Right atrium auricular region (tissue), 2 donors: Measurements from ENCODE around the gene PHACTR1. TPM values are rescaled to one million over a fixed set of nuclear protein-coding genes. Genes with fewer than 3 reads are reported as not detected.
A peak's percentile ranks its signal among the peaks of the same experiment; 100 is the strongest.

Source experiments
- DNase-seq: peaks from one replicate; pipeline ENCODE4 v3.0.0-alpha.2; 2019; ENCODE audit warnings: low spot score
- H3K27ac ChIP-seq, 2 donors: fragments of 200-600 bp; sonication (generic); 1 replicate in 1 of 2; 2 replicates in 1 of 2; pipeline ENCODE4 v1.5.1; 2016 to 2019
- H3K27me3 ChIP-seq, 2 donors: fragments of 200-600 bp; sonication (generic); one replicate each; pipeline versions ENCODE4 v1.5.1 to v1.6.0; 2017 to 2019
- H3K36me3 ChIP-seq: fragments of 200-600 bp; sonication (generic); one replicate; pipeline ENCODE4 v1.5.1; 2016
- H3K4me1 ChIP-seq, 2 donors: fragments of 200-600 bp; sonication (generic); one replicate each; pipeline versions ENCODE4 v1.5.1 to v1.6.0; 2017 to 2019
- H3K4me3 ChIP-seq, 2 donors: fragments of 200-600 bp; sonication (generic); 1 replicate in 1 of 2; 2 replicates in 1 of 2; pipeline ENCODE4 v1.5.1; 2017 to 2019; ENCODE audit warnings: mild to moderate bottlenecking in 1 of 2, moderate library complexity in 1 of 2
- H3K9me3 ChIP-seq, 2 donors: fragments of 200-600 bp; sonication (generic); one replicate each; pipeline ENCODE4 v1.5.1; 2019
- CTCF ChIP-seq, 2 donors: fragments of 200-600 bp; sonication (generic); IDR thresholded peaks; one replicate each; pipeline ENCODE4 v1.5.1; 2019; ENCODE audit warnings: antibody characterized with exemption in 2 of 2
- total RNA-seq, 2 donors: library from RNA; depleted of rRNA; stranded (reverse); fragments of >200 nt; gene quantifications; one replicate each; pipeline ENCODE4 v1.1.0, GENCODE V29; 2016

PHACTR1 gene
- total RNA-seq, 2 donors from 2014 or later, result 19.1 to 46.0 TPM

GRCh38 chr6:13068586-13069210 is 352.1 kb downstream of the PHACTR1 start:
- Histone ChIP-seq H3K4me1 (peaks cover 0 to 9% of the 10 kb centered on the region in 2 donors), H3K27ac (peak overlapping the region in 1 of 2 donors; percentile 15), H3K36me3 (no peaks in the 10 kb centered on the region), H3K9me3 (no peaks in the 10 kb centered on the region), H3K4me3 (no peak overlapping the region), H3K27me3 (no peaks in the 10 kb centered on the region)
- no peak for DNase-seq
- no peak for TF ChIP-seq CTCF (IDR thresholded peaks at IDR 0.05)

DNA sequence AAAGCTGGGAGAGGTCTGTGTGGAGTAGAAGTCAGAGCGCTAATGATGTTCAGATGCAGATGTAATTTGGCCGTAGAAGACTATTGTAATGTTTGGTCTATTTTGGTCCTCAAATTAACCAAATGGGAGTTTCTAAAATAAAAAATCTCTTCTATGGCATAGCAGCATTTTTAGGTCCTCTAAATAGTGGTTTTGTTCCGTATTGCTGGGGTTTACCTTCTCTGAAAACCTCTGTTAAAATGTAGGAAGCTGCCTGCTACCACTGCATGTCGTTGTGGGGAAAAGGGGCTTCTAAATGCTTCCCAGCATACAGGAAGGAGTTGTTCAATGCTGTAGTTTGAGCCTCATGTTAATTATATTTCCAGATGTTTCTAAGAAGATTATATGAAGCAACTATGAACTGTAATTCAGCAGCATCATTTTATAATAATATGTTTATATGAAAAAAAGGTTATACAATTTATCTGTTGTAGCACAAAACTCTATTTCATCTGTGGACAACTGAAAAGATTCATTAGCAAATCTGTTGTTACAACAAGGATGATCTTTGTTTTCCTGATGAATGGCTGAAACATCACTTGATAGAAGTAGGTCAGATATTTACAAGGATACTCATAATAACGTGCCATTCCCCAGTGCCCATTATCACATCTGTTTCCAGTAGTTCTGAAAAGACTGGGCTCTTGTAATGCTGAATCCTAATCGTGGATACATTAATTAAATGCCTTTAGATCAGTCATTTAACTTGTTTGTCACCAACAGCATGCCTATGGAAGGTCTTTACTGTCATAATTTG is 355.2 kb downstream of the PHACTR1 start:
- H3K27me3 ChIP-seq, result no peaks in the 10 kb centered on the region
- peaks cover 0 to 20% of the 10 kb centered on the region in 2 donors for H3K4me1 ChIP-seq
- DNase-seq, result no peak
- TF ChIP-seq CTCF (IDR thresholded peaks at IDR 0.05), result no peak
- no peaks in the 10 kb centered on the region for H3K36me3 ChIP-seq
- H3K9me3 ChIP-seq, result no peaks in the 10 kb centered on the region
- H3K27ac ChIP-seq, result no peak overlapping the region
- H3K4me3 ChIP-seq, result no peak overlapping the region

DNA sequence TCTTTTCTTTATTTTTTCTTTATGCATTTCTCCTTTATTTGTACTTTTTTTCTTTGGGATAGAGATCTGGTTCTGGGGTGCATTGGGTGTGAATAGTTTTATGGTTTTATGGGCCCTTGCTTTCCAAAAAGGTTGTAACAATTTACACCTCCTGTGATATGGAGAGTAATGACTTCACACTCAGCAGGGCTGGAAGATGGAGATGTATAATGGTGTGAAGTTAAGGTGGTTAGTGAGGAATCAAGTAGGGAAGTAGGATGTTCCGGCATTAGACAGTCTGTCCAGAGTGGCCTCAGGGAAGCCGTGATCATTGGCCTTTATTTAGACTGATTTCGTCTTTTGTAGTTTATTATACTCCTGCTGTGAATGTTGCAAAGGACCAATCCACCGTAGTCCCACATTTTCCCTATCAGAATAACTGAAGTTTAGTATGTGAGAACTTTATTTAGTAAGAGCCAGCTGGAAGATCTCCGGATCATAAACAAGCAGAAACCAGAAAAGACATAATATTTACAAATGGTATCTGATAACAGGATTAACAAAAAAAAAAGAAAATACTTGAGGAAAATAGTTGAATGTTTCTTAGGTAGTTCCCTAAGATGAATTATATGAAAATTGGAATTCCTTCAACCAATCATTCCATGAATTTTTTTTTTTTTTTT is 356.2 kb downstream of the PHACTR1 start:
- Histone ChIP-seq H3K36me3 (no peaks in the 10 kb centered on the region), H3K27ac (no peak overlapping the region), H3K4me3 (no peak overlapping the region), H3K4me1 (peaks cover 0 to 30% of the 10 kb centered on the region in 2 donors), H3K9me3 (no peaks in the 10 kb centered on the region), H3K27me3 (no peaks in the 10 kb centered on the region)
- DNase-seq, result no peak
- no peak for TF ChIP-seq CTCF (IDR thresholded peaks at IDR 0.05)

DNA sequence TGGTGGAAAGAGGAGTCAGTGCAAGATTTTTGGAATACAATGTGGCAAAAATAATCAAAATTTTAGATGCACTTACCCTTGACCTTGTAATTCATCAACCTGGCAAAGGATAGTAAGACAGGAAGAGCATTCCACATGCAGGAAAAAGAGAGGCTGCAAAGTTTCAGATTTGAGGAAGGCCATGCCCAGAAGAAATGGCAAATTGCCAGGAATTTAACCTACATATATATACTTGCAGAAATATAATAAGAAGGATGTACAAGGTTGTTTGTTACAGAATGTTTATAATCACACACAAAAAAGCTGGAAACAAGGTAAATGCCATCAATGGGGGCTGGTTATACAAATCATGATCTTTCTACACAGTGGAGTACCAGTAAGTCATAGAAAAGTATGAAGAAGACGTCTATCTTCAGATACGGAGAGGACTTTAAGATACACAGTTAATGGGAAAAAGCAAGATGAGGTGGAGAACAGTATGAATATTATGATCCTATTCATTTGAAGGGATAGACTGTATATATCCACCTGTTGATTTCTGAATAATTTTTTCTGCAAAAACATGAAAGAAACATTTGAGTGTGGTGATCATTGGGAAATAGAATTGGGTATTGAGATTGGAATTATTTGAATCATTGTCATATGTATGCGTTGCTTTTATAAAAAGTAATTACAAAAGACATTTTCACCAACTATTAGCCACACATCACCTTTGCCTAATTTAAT is 358.0 kb downstream of the PHACTR1 start:
- H3K27ac ChIP-seq, result no peak overlapping the region
- H3K36me3 ChIP-seq, result no peaks in the 10 kb centered on the region
- no peaks in the 10 kb centered on the region for H3K27me3 ChIP-seq
- TF ChIP-seq CTCF (IDR thresholded peaks at IDR 0.05), result no peak
- no peaks in the 10 kb centered on the region for H3K9me3 ChIP-seq
- H3K4me3 ChIP-seq, result no peak overlapping the region
- no peak for DNase-seq
- peaks cover 0 to 41% of the 10 kb centered on the region in 2 donors for H3K4me1 ChIP-seq

DNA sequence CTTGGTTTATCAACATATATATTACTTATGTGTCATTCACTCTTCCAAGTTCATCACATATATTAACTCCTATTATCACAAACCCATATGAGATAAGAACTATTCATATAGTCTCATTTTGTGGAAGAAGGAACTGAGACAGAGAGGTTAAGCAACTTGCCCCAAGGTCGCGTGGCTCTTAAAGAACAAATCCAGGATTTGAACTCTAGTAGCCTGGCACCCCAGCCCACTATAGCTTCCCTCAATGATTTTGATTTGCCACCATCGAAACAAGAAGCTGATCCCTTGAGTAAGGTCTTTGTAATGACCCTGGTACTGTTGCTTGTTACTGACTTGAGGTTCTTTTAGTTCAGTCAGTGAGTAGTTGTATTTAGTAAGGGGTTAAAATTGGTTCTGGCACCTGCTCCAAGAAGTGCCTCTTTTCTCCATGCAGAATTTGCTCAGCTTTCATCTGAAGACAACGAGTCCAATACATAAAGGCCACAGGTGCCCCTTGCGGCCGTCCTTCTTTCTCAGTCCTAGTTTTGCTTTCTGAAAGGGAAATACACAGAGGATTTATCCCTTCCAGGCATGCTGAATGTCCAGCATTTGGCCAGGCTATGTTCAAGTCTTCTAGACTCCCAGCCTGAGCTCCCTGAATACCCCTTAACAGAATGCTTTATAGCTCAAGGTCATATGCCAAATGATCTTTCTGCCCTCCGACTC is 358.7 kb downstream of the PHACTR1 start:
- Histone ChIP-seq H3K36me3 (no peaks in the 10 kb centered on the region), H3K4me1 (peaks cover 0 to 48% of the 10 kb centered on the region in 2 donors), H3K4me3 (no peak overlapping the region), H3K9me3 (no peaks in the 10 kb centered on the region), H3K27me3 (no peaks in the 10 kb centered on the region), H3K27ac (no peak overlapping the region)
- no peak for DNase-seq
- no peak for TF ChIP-seq CTCF (IDR thresholded peaks at IDR 0.05)
